ENCODE measurements around the gene APP. TPM values are rescaled to one million over a fixed set of nuclear protein-coding genes. Genes with fewer than 3 reads are reported as not detected.
"Not testable (repeated sequence)": the region's sequence is repeated elsewhere in the genome, so short reads cannot be mapped to it uniquely, and the experiment has no call there.

APP gene
- total RNA-seq, 1 experiment from 2014 or later = 472 TPM

- no peaks in the 10 kb centered on the region for H3K9me3 Mint-ChIP-seq (ENCODE audit: unreplicated experiment)
- TF ChIP-seq, protein P1, sequence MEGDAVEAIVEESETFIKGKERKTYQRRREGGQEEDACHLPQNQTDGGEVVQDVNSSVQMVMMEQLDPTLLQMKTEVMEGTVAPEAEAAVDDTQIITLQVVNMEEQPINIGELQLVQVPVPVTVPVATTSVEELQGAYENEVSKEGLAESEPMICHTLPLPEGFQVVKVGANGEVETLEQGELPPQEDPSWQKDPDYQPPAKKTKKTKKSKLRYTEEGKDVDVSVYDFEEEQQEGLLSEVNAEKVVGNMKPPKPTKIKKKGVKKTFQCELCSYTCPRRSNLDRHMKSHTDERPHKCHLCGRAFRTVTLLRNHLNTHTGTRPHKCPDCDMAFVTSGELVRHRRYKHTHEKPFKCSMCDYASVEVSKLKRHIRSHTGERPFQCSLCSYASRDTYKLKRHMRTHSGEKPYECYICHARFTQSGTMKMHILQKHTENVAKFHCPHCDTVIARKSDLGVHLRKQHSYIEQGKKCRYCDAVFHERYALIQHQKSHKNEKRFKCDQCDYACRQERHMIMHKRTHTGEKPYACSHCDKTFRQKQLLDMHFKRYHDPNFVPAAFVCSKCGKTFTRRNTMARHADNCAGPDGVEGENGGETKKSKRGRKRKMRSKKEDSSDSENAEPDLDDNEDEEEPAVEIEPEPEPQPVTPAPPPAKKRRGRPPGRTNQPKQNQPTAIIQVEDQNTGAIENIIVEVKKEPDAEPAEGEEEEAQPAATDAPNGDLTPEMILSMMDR (IDR thresholded peaks at IDR 0.05; ENCODE audit: unreplicated experiment) = no peak
- no TSS peak for BruUV-seq (replicated peaks)
- H3K36me3 Mint-ChIP-seq (ENCODE audit: insufficient read depth, unreplicated experiment) = peaks cover 14% of the 10 kb centered on the region
- intact Hi-C loops (cut with micrococcal nuclease) = no loop called here
- ChIA-PET CTCF (no interaction called here), POLR2A (interaction anchor here (9.0 kb wide), 1 partner anchor 32 kb away, joined by 64 read pairs; the partner anchor contains the start of gene APP)
- H3K4me3 Mint-ChIP-seq (ENCODE audit: unreplicated experiment) = no peak overlapping the region
- peaks cover 24% of the 10 kb centered on the region for H3K4me1 Mint-ChIP-seq (ENCODE audit: insufficient read depth, unreplicated experiment)
- no peak for DNase-seq (ENCODE audit: unreplicated experiment)
- no peak overlapping the region for H3K27ac Mint-ChIP-seq (ENCODE audit: low read depth, unreplicated experiment)
- no peaks in the 10 kb centered on the region for H3K27me3 Mint-ChIP-seq (ENCODE audit: insufficient read depth, unreplicated experiment)
These were observed 35.0 kb downstream of the APP start for GRCh38 chr21:26135520-26135919.

GRCh38 chr21:26131554-26131953, 39.0 kb downstream of the APP start:
- no peaks in the 10 kb centered on the region for H3K9me3 Mint-ChIP-seq (ENCODE audit: unreplicated experiment)
- DNase-seq (ENCODE audit: unreplicated experiment) = no peak
- ChIA-PET POLR2A (interaction anchor here (1.2 to 3.7 kb wide), 5 partner anchors 9 to 39 kb away, joined by 4 to 47 read pairs (median 5); partner anchors contain the start of gene APP), CTCF (interaction anchor here (0.7 to 2.1 kb wide), 3 partner anchors 26 to 88 kb away, joined by 4 to 10 read pairs (median 4); no protein-coding TSS in a partner anchor)
- H3K4me3 Mint-ChIP-seq (ENCODE audit: unreplicated experiment) = no peak overlapping the region
- BruUV-seq (replicated peaks) = no TSS peak
- H3K27me3 Mint-ChIP-seq (ENCODE audit: insufficient read depth, unreplicated experiment) = no peaks in the 10 kb centered on the region
- TF ChIP-seq, protein P1 (IDR thresholded peaks at IDR 0.05; ENCODE audit: unreplicated experiment) = no peak
- H3K4me1 Mint-ChIP-seq (ENCODE audit: insufficient read depth, unreplicated experiment) = peaks cover 24% of the 10 kb centered on the region
- H3K27ac Mint-ChIP-seq (ENCODE audit: low read depth, unreplicated experiment) = no peak overlapping the region
- H3K36me3 Mint-ChIP-seq (ENCODE audit: insufficient read depth, unreplicated experiment) = peaks cover 5% of the 10 kb centered on the region
- intact Hi-C loops (cut with micrococcal nuclease) = no loop called here

DNA sequence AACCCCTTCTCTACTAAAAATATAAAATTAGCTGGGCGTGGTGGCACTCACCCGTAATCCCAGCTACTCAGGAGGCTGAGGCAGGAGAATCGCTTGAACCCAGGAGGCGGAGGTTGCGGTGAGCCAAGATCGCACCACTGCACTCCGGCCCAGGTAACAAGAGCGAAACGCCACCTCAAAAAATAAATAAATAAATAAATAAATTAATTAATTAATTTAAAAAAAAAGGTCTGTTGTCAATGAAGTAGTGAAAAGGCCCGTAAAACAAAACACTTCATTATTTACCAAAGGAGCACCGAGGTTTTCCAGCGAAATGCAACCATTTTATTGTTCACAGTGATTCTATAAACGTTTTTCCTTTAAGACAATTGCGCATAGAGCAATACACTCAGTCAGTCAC, 39.5 kb downstream of the APP start:
- H3K4me3 Mint-ChIP-seq (ENCODE audit: unreplicated experiment); H3K36me3 Mint-ChIP-seq (ENCODE audit: insufficient read depth, unreplicated experiment); DNase-seq (ENCODE audit: unreplicated experiment); BruUV-seq (replicated peaks); H3K27me3 Mint-ChIP-seq (ENCODE audit: insufficient read depth, unreplicated experiment); H3K9me3 Mint-ChIP-seq (ENCODE audit: unreplicated experiment); intact Hi-C loops (cut with micrococcal nuclease): not testable (repeated sequence)
- peaks cover 24% of the 10 kb centered on the region for H3K4me1 Mint-ChIP-seq (ENCODE audit: insufficient read depth, unreplicated experiment)
- POLR2A ChIA-PET = interaction anchor here (1.2 to 3.7 kb wide), 8 partner anchors 8 to 89 kb away, joined by 3 to 47 read pairs (median 4); partner anchors contain the start of gene APP
- H3K27ac Mint-ChIP-seq (ENCODE audit: low read depth, unreplicated experiment) = peak overlapping the region; percentile 16
- CTCF ChIA-PET = interaction anchor here (2.1 kb wide), 1 partner anchor 37 kb away, joined by 10 read pairs; no protein-coding TSS in a partner anchor

DNA sequence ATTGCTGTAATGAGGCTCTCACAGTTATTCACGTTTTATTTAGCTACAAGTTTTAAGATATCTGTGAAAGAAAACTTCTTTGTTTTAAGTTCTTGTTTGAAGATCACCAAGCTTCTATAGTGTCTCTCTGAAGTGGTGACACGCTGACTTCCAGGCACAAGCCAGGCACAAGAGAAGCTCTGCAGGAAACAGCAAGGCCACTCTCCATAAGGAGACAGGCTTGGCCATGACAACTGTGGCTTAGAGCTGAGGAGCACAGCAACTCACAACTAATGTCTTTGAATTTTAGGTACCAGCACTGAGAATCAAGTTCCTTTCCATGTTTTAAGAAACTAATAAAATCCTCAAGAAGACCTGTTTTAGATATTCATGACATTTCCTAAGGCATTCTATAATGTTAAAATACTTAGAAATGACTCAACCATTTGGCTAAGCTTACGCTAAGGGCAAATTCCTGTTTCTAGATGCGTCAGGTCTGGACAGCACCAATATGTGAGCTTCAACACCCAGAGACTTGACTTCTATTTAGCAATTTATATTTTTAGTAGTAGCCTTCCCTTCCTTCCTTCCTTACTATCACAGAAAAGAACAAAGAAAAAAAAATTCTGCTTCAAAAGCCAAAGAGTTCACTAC, 40.2 kb downstream of the APP start:
- CTCF ChIA-PET = interaction anchor here (0.8 to 2.1 kb wide), 2 partner anchors 38 kb away, joined by 4 to 10 read pairs; no protein-coding TSS in a partner anchor
- H3K9me3 Mint-ChIP-seq (ENCODE audit: unreplicated experiment) = no peaks in the 10 kb centered on the region

More for the DNA sequence above, 40.2 kb downstream of the APP start:
- TF ChIP-seq, protein P1 (IDR thresholded peaks at IDR 0.05; ENCODE audit: unreplicated experiment) = no peak
- intact Hi-C loops (cut with micrococcal nuclease) = no loop called here
- Mint-ChIP-seq H3K4me3 (ENCODE audit: unreplicated experiment) (no peak overlapping the region), H3K27ac (ENCODE audit: low read depth, unreplicated experiment) (peak overlapping the region; percentile 16), H3K4me1 (ENCODE audit: insufficient read depth, unreplicated experiment) (peaks cover 27% of the 10 kb centered on the region), H3K36me3 (ENCODE audit: insufficient read depth, unreplicated experiment) (peaks cover 5% of the 10 kb centered on the region), H3K27me3 (ENCODE audit: insufficient read depth, unreplicated experiment) (no peaks in the 10 kb centered on the region)
- DNase-seq (ENCODE audit: unreplicated experiment) = peak; percentile 61
- BruUV-seq (replicated peaks) = no TSS peak
- POLR2A ChIA-PET = interaction anchor here (0.7 to 3.7 kb wide), 11 partner anchors 9 to 461 kb away, joined by 3 to 47 read pairs (median 4); partner anchors contain the start of gene APP
